CMK (cell line): ENCODE results near the gene NRM.
"Not testable (repeated sequence)": the region's sequence is repeated elsewhere in the genome, so short reads cannot be mapped to it uniquely, and the experiment has no call there.

Experiments
- DNase-seq: peaks from one replicate; pipeline ENCODE4 v3.0.0-alpha.2; 2010; ENCODE audit warnings: low read depth

The NRM gene

GRCh38 chr6:30719791-30720737 lies 29.3 kb upstream of the NRM start, which contains the start of gene TUBB:
TSS of gene TUBB (plus strand) at chr6:30720352. CDS start at chr6:30720507, 155 bp downstream.
- DNase-seq, result peak; percentile 94

DNA sequence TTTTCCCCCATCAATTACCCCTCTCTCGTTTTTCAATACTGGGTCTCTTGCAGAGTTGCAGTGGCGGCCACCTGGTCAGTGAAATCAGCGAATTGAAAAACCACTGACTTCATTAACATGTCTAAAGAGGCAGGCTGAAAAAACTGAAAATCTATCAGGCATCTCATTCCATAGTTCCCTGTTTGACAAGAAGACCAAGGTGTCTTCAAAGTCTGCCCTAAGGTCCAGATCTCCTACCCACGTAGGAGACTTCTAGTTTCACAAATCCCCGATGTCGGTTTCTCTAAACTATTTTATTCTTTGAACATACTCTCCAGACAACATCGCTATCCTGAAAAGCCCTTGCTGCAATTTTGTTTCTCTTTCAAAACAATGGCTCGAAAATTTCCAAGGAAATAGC lies 28.6 kb upstream of the NRM start:
- DNase-seq, result no peak

GRCh38 chr6:30717845-30718720 lies 27.3 kb upstream of the NRM start:
- DNase-seq, result not testable (repeated sequence)

DNA sequence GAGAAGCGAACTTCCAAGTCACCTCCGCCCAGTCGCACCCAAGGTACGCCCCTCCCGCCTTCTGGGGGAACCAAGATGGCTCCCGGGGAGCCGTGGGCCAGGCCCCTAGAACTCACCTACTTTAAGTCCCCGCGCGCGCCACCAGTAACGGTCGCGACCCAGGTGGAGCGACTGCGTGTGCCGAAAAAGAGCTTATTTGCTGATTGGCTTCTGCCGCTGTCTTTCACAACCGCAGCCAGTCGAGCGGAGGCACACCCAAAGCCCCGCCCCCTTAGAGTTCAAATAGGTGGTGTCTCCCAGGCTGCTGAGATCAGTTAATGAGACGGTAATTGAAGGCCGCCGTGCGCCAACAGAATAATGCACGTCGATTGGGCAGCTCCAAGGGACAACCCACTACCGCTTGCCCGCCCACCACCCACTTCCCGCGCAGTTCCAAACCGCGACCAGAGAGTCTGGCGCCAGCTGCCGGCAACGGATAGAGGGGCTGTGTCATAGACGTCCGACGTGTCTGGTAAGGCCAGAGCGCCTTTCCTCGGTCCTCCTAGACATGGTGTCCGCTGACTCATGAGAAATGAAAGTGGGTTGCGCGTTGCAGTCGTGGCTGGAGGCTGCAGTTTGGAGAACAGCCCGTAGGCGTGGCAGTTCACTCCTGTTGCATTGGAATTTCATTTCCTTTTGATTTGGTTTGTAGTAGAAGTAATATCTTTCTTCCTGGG lies 26.5 kb upstream of the NRM start, which contains the start of gene MDC1:
TSS of gene MDC1 (minus strand) at position 153 of the 716 bp plus-strand sequence. CDS start 2,106 bp downstream, outside the sequence.
- peak; percentile 99 for DNase-seq

GRCh38 chr6:30716879-30717128 lies 26.0 kb upstream of the NRM start:
- DNase-seq, result no peak

DNA sequence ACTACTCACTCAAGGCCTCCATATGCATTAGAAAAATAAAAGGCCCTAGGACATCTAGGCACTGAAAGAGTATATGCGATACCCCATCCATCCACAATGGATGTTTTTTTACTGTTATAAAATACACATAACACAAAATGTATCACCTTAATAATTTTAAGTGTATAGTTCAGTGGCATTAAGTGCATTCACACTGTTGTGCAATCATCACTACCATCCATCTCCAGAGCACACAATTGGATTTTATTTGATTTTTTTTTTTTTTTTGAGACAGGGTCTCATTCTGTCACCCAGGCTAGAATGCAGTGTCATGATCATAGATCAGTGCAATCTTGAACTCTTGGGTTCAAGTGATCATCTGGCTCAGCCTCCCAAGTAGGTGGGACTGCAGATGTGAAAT lies 23.5 kb upstream of the NRM start:
- no peak for DNase-seq

GRCh38 chr6:30712441-30712945 lies 21.7 kb upstream of the NRM start:
- DNase-seq, result no peak

GRCh38 chr6:30711758-30712380 lies 21.1 kb upstream of the NRM start:
- no peak for DNase-seq

- no peak for DNase-seq
Measured at GRCh38 chr6:30709101-30709868, 18.5 kb upstream of the NRM start.

DNA sequence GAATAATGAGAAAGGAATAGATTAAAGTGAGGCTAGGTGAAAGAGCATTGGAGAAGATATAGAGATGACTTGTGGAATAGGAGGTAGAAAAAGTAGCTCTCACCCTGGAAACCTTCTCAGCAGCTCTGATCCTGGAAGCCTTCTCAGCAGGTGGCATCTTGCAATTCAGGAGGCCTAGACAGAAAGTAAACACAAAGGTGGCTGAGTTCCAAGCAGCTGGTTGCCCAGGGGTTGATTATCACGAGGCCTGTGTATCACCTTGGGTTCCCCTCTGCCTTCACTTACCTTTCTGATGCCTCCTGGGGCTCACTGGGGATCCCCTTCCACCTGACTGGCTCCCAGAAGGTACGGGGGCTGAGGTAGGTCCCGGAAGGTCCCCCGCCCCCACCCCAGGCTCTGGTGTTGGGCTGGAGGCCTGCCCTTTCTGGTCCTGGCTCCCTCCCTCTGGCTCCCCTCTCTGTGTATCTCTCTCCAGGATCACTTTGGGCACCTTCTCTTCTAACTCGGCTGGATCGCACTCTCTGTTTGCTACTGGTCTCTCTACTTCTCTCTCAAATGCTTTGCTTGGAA lies 16.6 kb upstream of the NRM start:
- no peak for DNase-seq

DNA sequence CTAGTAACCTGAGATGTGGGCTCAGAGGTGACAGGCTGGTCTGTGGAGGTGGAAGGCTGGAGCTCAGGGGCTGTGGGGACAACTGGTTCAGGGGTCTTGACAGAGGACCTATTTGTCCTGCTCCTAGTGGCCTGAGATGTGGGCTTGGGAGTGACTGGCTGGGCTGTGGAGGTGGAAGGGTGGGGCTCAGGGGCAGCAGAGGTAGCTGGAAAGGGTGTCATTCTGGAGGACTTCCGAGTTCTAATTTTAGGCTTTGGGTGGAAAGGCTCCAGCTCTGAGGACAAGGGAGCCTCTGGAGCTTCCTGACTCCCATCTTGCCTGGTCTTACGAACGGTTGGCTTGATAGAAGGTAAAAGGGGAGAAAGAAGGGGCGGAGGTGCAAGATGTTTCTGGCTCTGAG lies 14.8 kb upstream of the NRM start:
- no peak for DNase-seq

DNA sequence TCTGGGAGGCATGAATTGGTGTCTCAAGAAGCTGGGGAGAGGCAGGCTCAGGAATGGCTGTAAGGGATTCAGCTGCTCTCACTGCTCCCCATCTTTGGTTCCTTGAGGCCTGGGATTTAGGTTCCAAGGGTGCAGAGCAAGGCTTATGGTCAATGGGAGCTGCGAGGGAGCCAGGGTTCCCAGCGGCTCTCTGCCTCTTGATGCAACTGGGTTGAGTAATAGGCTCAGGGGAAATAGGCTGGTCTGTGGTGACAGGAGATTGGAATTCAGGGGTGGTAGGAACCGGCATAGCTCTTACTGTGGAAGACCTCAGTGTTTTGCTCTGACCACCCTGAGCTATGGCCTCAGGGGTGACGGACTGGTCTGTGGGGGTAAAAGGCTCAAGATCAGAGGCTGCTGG lies 13.0 kb upstream of the NRM start:
- DNase-seq, result no peak

DNA sequence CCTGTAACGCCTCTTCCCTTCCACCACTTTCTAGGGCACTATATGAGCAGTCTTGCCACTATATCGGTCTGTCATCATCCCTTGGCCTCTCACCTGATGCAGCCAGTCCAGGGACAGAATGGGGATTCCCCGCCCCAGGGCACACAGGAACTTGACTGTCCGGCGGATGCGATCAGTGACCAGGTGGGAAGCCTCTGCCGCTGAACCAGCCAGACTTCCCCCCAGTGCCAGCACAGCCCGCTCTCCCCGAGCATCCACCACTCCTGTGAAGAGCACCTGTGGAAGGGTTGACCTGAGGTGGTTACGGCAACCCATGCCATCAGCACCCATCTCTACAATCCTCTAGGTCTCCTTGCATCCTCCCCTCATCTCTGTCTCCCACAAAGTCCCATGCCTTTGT lies 12.2 kb upstream of the NRM start:
- no peak for DNase-seq

DNA sequence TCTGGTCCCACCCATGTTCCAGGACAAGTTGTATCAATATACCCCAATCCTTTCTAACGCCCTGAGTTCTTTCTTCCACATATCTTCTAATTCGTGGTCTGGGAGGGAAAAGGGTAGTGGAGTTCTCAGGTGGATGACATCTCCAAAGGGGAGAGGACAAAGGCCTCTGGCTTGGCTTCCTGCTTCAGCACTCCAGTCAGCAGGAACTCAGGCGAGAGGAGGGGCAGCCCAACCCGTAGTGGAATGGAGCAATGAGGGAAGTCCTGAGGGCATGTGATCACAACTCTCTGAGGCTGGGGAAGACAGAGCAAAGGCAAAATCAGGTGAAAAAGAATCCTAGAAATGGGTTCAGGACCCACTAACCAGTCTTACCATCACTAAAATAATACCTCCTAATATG lies 9.6 kb upstream of the NRM start:
- no peak for DNase-seq

DNA sequence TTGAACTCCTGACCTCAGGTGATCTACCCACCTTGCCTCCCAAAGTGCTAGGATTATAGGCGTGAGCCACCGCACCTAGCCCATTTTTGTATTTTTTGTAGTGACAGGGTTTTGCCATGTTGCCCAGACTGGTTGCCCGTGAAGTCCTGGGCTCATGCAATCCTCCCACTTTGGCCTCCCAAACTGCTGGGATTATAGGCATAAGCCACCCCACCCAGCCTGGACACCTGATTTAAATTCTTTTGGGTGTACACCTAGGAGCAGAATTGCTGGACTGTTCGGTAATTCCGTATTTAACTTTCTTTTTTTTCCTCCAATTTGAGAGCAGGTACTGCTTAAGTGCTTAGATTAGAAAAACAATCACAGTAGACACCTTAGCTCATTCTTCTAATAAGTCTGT lies 5.6 kb upstream of the NRM start:
- DNase-seq, result no peak

DNA sequence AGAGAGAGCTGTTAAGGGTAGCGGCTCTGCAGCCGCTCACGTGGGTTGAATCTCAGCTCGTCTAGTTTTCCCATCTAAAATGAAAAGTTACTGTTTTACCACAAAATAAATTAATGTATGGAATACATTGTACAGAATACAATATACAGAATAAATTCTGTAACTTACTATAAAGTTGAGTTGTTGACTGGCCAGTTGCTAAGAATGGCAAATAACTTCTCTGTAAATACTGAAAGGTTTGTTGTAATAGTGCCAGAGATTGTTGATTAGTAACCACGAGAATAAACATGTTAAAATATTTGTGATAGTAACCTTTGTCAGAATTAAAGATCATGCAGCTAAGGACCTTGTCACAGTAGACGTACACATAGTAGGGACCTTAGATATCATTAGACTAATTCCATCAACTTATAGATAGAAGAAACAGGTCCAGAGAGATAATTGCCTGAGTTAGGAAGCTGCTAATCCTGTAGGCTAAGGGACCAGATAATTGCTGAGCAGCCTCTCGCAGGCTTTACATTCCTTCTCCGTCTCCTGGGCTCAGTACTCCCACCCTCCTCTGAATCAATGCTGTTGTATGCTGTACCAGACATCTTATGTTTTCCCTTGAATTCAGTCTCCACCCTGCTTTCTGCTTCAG lies 544 bp upstream of the NRM start:
- DNase-seq, result no peak

- no peak for DNase-seq
Measured at GRCh38 chr6:30689985-30690384, 799 bp downstream of the NRM start.

DNA sequence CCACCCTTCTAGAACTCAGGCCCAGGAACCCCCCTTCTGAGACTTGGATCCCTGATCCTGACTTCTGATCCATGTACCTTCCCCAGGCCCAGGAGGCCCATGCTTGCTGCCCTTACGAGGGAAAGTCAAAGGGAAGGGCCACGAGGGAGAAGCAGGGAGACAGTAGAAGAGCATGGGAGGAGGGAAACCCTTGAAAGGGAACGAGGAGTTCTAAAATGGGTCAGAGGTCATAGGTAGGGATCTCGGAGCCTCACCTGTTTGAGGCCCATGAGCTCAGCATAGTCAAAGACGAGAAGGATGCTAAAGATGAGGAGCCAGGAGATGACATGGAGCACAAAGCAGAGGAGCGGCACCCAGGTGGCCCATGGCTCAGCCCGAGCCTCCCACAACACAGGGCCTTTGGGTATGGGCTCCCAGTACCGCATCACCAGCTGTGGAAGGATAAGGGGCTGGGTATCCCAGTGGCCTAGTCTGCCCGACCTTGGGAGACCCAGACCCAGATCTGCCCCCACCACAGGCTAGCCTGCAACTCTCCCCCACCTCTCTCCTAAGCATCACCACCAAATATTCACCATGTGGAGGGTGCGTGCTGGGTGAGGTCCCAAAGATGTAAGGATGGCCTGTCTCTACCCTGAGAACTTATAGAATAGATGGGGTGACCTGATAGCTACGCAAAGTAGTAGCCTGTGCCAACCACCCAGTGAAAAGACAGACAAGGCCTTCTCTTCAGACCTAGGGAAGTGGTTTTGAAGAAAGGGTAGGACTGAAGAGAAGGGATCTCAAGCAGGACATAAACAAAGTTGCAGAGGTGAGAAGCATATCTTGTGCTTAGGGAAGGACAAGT lies 1.5 kb downstream of the NRM start:
- no peak for DNase-seq

GRCh38 chr6:30688569-30688968 lies 2.2 kb downstream of the NRM start:
- DNase-seq, result no peak
